Endothelial cell of hepatic sinusoid (primary cell): ENCODE measurements around the gene MYO1B.
"Not testable (repeated sequence)": the region's sequence is repeated elsewhere in the genome, so short reads cannot be mapped to it uniquely, and the experiment has no call there.

Source experiments
- in situ Hi-C: cut with HindIII; loops from 2 replicates; pipeline ENCODE4 v1.10.0; 2017; ENCODE audit warnings: low sequenced_read_pairs

Gene MYO1B

GRCh38 chr2:191435141-191435540, 189.9 kb downstream of the MYO1B start:
- in situ Hi-C loops = no loop called here

GRCh38 chr2:191436368-191437055, 191.3 kb downstream of the MYO1B start:
- in situ Hi-C loops = no loop called here

- in situ Hi-C loops = no loop called here
Measured at GRCh38 chr2:191439481-191439880, 194.3 kb downstream of the MYO1B start.

DNA sequence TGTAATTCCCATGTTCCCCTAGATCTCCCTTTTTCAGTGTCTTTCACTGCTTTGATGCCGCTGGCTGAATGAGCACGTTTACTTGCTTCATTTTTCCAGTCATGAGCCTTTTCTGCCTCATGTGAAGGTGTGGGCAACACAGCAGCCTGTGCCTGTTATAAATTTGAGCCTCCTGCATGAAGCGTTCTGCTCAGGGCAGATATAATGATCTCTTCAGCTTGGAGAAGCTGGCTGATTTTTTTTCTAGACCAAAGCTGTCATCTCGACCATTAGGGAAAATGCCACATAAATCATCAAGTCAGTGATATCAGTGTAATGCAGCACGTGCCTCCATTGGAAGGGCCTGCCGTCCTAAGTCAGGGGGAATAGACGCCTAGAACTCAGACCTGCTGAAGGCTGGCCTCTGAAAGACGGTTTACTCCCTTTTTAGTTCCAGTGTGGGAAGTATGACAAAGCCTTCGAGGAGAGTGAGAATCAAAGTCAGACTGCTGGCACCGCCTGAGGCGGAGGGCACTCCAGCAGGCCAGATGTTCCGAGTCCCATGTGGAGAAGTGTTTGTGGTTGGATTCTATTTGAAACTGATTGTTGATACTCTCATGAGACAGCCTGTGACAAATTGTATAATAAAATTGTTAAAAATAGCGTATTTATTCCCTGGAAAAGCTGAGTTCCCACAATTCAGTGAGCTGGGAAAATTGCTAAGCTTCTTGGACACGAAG, 196.5 kb downstream of the MYO1B start:
- in situ Hi-C loops = no loop called here

DNA sequence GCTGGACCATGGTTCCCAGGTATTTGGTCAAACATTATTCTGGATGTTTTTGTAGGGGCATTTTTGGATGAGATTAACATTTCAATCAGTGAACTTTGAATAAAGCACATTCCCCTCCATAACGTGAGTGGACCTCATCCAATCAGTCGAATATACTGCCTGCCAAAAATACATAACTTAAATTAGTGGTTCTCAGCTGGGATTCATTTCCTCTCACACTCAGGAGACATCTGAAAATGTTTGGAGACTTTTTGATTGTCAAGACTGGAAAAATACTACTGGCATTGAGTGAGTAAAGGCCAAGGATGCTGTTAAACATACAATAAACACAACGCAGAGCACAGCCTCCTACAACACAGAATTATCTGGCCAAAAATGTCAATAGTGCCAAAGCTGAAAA, 198.2 kb downstream of the MYO1B start:
- in situ Hi-C loops = no loop called here

DNA sequence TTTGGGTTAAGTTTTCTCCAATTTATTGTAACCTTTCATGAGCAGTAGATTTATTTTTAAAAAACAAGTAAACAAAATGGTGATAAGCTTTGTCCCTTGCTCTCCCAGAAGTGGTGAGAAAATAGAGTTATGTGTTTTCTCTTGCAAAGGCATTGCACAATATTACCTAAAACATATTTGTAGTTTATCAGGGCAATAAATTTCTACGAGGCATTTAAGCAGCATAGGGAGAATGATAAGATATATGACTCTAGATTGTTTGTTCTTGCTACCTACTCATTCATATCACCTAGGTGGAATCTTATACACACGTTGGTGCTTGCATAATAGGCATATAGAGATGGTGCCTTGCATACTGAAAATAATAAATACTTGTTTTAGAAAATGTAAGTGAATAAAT, 201.7 kb downstream of the MYO1B start:
- in situ Hi-C loops = loop anchor here (5.0 kb wide), 1 partner anchor 35 kb away; no protein-coding TSS in a partner anchor

DNA sequence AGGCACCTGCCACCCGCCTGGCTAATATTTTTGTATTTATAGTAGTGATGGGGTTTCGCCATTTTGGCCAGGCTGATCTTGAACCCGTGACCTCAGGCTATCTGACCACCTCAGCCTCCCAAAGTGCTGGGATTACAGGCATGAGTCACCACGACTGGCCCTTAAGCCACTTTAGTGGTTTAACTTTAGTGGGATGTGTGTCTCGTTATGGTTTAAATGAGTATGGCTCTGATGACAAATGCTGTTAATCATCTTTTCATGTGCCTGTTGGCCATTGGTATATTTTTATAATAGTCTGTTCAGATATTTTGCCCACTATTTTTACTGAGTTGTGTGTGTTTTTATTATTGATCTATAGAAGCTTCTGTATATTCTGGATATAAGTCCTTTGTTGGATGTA, 205.9 kb downstream of the MYO1B start:
- in situ Hi-C loops = no loop called here

DNA sequence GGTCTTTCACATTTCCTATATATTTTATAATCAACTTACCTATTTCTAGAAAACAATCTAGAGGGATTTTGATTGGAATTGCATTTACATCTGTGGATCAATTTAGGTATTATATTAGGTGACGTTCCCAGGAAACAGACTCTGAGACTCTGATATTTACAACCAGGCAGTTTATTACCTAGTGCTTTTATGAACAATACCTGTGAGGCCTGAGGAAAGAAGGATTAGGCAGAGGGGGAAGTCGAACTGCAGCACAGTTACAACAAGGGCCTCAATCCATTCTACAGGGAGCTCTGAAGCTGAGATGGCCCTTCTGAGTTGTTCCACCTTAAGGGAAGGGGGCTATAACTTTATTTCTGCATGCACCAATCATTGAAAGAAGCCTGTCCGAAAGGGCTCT, 206.9 kb downstream of the MYO1B start:
- in situ Hi-C loops = no loop called here

- in situ Hi-C loops = no loop called here
Measured at GRCh38 chr2:191453761-191454160, 208.6 kb downstream of the MYO1B start.

DNA sequence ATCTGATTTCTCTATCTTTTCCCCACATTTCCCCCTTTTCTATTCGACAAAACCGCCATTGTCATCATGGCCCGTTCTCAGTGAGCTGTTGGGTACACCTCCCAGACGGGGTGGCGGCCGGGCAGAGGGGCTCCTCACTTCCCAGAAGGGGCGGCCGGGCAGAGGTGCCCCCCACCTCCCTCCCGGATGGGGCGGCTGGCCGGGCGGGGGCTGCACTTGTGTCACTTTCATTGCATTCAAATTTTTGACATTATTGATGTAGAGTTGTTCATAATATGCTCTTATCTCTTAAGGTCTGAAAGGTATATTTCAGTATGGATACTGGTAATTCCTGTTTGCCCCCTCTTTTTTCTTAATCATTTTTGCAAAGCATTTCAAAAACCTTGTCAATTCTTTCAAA, 211.3 kb downstream of the MYO1B start:
- in situ Hi-C loops = not testable (repeated sequence)

GRCh38 chr2:191459158-191459557, 214.0 kb downstream of the MYO1B start:
- in situ Hi-C loops = no loop called here

DNA sequence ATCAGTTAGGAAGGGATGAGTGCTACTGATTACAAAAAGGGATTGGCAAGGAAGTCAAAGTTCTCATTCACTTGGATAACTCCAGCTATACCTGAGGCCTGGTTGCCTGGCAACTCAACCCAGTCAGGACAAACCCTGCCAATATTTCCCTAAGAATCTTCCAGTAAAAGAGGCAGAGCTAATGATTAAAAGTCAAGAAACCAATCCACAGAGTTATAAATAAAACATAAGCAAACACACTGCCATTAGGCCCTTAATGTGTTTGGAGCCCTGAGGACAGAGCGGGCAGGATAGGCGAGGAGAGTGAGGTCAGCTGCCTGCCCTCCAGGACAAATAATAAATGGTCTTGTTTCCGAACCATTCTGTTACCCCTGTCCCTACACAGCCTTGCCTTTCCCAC, 217.2 kb downstream of the MYO1B start:
- in situ Hi-C loops = no loop called here

GRCh38 chr2:191463790-191464189, 218.6 kb downstream of the MYO1B start:
- in situ Hi-C loops = no loop called here

- in situ Hi-C loops = no loop called here
Measured at GRCh38 chr2:191465766-191466420, 220.7 kb downstream of the MYO1B start.

DNA sequence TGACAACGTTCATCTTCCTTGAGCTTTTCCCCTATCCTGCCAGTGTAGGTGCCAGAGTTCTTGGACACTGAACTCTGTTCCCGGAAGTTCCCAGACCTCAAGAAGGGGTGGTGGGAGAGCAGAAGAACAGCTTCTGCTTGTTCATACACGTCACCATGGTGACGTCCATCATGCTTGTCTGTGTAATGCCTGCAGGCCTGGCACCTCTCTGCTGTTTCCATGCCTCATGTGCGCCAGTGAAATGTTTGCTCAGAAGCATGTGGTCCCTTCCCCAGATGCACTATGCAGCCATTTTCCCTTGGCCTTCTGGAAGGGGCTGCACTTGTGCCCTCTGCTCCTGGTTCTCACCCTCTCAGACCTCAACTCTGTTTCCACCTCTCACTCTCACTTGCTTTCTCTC, 221.9 kb downstream of the MYO1B start:
- in situ Hi-C loops = no loop called here

DNA sequence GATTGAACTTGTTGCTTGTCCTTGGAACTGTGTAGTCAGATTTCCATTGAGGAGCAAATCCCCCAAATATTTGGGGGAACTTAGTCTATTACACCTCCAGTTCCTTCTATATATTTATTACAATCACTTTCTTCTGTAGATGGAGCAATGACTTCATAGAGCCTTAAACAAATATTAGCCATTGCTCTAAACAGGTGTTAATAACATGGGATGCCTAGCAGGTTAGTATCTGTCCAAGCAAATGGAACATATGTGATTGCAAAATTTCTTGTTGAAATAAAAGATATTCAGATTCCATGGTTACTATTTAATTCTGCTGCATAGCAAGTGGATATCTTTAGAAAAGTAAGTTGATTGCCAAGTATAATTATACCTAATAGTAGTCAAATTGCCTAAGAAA, 225.1 kb downstream of the MYO1B start:
- in situ Hi-C loops = no loop called here

DNA sequence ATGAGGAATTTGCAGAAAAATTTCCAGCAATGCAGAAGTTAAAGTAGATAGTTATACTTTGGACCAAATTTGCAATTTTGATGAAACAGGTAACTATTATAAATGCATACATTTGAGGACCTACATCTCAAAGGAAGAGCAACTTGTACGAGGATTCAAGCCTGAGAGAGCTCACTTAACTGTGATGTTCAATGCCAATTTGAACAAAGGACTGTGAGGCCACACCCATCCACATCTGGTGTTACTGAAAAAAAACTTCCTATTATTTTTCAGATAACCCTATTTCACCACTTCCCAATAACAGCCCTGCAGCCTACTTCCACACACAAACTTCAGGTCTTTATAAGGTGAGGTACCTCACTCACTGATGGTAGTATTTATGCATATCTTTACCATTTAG, 229.3 kb downstream of the MYO1B start:
- in situ Hi-C loops = no loop called here
